SIG-M5 treated with dmso at 0.1 percent for 504 hours (cell line): ENCODE results near the gene ZSWIM9.

Experiments used
- DNase-seq: peaks from one replicate; lab custom pipeline; 2025; ENCODE audit not compliant: unreplicated experiment; lab: John Stamatoyannopoulos, UW

The ZSWIM9 gene

GRCh38 chr19:48169939-48170803, at the start of gene ZSWIM9, which contains the start of gene LIG1:
TSS of gene ZSWIM9 (plus strand) at chr19:48170680. CDS start at chr19:48171803, 1,123 bp downstream.
TSS of gene LIG1 (minus strand) at chr19:48170344. CDS start at chr19:48165566, 4,778 bp downstream.
- DNase-seq, result peak; percentile 85

DNA sequence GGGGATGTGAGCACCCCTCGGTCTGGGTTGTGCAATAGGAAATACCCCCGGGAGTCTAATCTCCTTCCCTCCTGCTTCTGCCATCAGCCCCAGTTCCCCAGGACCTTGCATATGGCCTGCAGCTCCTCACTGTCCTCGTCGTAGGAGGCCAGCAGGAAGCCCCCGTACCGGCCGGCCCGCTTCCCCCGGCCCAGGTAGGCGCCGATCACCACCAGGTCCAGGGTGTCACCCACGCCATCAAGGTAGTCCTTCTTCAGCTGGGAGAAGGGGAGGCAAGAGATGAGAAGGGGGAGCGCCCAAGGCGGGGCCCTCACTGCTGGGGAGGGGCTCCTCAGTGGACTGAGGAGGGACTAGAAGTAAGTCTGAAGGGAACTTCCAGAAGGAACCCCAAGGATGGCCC, 49.4 kb upstream of the ZSWIM9 start:
- no peak for DNase-seq

DNA sequence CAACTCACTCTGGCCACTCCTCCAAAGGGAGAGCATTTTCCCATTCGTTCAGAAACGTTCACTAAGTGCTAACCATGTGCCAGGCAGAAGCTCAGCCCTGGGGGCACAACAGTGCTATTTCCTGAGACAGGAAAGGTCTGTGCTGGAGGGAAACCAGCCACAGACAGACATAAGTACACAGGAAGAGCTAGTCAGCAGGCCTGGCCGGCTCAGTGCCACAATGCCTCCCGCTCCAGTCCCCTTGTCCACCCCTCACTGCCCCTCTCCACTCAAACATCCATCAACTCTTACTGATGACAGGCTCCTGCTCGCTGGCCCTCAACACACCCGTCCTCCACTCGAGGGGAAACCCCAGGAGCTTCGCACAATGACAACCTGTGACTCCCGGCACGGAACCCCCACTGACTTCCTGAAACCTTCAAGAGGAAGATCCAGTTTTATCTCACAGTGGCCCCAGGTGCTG, 48.5 kb upstream of the ZSWIM9 start:
- no peak for DNase-seq

DNA sequence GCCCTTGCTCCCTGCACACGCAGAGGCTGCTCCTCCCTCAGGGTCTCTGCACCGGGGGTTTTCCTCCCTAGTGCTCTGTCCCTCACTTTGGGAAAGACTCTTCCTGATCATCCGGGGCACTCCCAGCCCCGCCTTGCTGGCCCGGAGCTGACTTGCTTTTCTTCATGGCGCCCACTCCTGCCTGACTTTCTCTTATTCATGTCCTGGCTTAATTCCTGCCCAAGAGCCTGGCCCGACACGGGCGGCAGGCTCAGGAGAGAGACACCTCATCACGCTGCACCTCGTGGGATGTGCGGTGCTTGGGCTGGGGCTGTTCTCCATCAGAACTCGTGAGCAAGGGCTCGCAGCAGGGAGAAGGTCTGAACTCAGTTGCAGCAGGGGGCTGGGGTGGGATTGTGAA, 48.1 kb upstream of the ZSWIM9 start:
- no peak for DNase-seq

GRCh38 chr19:48123907-48124651, 46.4 kb upstream of the ZSWIM9 start:
- no peak for DNase-seq

- no peak for DNase-seq
Measured at GRCh38 chr19:48127561-48127960, 42.9 kb upstream of the ZSWIM9 start.

DNA sequence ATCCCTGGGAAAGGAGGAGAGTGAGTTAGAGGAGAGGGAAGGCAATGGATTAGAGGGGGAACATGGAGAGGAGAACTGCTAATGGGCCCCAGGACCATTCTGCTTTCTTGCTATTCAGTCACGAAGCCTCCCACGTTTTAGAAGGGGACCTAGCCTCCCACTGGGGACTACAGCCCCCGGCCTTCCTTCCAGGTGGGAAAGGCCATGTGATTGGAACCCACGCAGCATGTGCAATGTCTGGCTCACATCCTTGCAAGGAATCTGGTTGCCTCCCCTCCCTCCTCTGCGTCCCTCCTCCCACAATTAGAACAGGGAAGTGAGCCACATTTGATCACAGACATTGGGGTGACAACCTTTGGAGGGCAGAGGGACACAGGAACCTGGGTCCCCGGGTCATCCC, 37.4 kb upstream of the ZSWIM9 start:
- no peak for DNase-seq

- DNase-seq, result no peak
Measured at GRCh38 chr19:48135411-48135810, 35.1 kb upstream of the ZSWIM9 start.

DNA sequence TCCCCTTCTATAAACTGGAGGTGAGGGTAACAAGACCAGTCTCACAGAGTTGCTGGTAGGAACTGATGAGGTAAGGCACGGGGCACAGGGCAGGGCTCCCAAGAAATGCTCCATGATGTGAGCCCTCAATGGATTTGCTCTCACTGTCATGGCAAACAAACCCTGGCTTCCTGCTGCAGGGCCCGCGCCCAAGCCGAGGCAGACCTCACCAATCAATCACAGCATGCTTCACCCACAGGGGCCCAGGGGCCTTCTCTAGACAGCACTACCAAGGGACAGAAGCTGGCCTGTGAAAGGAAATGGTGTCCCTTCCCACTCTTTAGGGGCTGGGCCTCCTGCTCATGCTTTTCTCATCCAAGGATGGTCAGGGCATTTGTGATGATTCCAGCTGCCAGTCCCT, 33.9 kb upstream of the ZSWIM9 start:
- no peak for DNase-seq

GRCh38 chr19:48137411-48137810, 33.1 kb upstream of the ZSWIM9 start:
- DNase-seq, result no peak

DNA sequence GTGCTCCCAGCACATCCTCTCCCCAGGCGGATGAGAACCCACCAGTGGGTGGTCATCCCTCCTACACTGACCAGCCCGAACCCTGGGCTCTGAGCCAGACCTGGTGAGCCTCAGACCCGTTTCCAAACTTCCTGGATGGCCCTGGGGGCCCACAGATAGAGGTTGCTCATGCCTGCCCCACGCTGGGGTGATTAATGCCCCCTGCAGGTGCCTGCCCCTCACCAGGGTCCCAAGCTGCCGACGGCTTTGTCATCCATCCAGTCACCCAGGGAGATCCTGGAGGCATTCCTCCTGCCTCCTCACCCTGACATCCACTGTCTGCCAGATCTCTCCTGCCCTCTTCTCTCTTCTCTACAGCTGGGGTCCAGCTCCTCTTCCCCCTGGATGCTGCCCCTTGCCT, 31.4 kb upstream of the ZSWIM9 start:
- no peak for DNase-seq

- no peak for DNase-seq
Measured at GRCh38 chr19:48147597-48148175, 22.8 kb upstream of the ZSWIM9 start.

GRCh38 chr19:48148576-48148975, 21.9 kb upstream of the ZSWIM9 start:
- no peak for DNase-seq

DNA sequence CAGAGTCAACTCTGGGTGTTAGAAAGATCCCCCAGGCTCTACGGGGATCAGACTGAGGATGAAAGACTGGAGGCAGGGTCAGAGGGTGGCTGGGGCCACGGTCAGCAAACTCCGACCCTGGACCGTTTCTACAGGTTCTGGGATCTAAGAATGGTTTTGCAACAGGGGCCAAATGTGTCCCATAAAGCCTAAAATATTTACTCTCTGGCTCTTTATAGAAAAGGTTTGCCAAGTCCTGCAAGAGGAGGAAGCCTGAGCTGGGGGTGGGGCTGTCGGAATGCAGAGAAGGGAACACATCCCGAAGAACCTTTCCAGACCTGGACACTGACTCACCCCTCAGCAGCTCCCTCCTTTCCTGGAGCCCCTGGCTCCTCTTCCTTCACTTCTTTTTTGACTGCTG, 21.1 kb upstream of the ZSWIM9 start:
- DNase-seq, result no peak

- no peak for DNase-seq
Measured at GRCh38 chr19:48152551-48152950, 17.9 kb upstream of the ZSWIM9 start.

- no peak for DNase-seq
Measured at GRCh38 chr19:48154003-48154402, 16.5 kb upstream of the ZSWIM9 start.

GRCh38 chr19:48158210-48158790, 12.2 kb upstream of the ZSWIM9 start:
- no peak for DNase-seq

DNA sequence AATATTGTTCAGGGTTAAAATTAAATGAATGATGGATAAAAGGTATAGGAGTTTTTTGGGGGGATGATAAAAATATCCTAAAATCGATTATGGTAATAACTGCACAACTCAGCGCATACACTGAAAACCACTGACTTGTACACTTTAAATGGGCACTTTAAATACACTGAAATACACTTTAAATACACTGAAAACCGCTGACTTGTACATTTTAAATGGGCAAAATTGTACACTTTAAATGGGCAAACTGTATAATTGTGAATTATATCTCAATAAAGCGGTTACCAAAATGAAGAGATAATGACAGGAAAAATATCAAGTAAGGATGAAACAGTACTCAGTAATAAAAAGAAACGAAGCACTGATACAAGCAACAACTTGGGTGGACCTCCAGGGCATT, 1.8 kb upstream of the ZSWIM9 start:
- no peak for DNase-seq

DNA sequence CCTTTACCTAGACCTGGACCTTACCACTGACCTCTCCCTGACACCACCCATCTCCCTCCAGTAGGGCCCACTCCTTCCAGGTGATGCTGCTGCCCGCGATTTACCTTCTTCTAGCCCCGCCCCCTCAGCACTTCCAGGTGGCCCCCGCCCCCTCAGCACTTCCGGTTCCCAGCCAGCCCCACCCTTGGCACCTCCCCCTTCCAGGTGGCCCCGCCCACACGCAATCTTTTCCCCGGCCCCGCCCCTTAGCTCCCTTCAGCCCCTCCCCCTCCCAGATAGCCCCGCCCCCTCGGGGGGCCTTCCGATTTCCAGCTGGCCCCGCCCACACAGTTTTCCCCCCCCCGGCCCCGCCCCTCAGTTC, 922 bp upstream of the ZSWIM9 start:
- peak; percentile 65 for DNase-seq

DNA sequence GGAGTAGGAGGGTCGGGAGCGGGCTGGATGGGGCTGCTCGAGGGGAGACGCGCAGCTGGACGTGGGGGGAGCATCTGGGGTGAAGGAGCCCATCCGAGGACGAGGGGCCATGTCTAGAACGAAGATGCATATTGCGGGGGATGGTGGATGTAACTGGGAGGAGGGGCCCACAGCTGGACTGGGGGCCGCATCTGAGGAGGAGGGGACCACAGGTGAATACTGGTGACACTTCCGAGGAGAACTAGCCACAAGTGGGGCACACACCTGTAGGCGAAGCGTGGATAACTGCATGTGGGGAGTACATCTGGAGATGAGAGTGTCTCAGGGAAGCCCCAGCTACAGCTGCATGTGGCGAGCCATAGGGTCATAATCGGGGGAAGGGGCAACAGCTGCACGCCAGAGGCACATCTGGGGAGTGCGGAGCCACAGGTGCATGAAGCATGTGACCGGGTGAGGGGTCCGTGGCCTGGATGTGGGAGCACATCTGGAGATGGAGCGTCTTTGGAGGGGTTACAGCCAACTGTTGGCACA, 402 bp downstream of the ZSWIM9 start:
- no peak for DNase-seq

GRCh38 chr19:48171710-48172109, 1.2 kb downstream of the ZSWIM9 start:
- no peak for DNase-seq
